Medulla oblongata (tissue), 1 donor: Measurements from ENCODE around the gene SYNGR3.

ENCODE experiments used
- DNase-seq: peaks from one replicate; pipeline ENCODE4 v3.0.0-alpha.2; 2015; ENCODE audit errors: extremely low spot score

SYNGR3 gene

GRCh38 chr16:2040787-2041522, 51.2 kb downstream of the SYNGR3 start:
- no peak for DNase-seq

DNA sequence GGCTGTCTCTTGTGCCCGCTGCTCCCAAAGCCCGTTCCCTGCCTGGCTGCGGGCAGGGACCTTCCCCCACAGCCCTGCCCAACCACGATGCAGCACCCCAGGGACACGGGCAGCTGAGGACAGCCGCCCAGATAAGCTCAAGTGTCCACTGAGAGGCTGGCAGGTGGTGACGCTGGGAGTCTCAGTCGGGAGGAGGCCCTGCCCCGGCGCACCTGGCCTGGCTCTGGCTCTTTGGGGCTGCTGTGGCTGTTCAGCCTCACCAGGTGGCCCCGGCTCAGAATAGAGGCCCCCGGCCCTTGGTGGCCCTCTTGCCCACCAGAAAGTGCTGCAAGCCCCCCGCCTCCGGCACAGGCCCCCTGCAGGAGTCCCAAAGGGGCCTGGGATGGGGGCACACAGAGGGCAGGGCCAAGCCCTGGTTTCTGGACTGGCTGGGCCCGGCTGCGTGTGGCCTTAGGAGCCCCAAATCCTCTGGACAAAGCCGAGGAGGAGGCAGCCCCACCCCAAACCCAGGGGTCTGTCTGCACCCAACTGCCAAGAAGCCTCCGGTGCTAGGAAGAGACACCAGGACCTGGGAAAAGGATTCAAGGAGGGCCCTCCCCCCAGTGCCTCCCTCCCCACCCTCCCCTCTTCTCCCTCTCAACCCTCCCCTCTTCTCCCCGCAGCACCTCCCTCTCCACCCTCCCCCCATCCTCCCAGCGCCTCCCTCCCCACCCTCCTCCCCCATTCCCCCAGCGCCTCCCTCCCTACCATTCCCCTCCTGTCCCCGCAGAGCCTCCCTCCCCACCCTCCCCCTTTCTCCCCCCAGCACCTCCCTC, 52.6 kb downstream of the SYNGR3 start:
- no peak for DNase-seq

DNA sequence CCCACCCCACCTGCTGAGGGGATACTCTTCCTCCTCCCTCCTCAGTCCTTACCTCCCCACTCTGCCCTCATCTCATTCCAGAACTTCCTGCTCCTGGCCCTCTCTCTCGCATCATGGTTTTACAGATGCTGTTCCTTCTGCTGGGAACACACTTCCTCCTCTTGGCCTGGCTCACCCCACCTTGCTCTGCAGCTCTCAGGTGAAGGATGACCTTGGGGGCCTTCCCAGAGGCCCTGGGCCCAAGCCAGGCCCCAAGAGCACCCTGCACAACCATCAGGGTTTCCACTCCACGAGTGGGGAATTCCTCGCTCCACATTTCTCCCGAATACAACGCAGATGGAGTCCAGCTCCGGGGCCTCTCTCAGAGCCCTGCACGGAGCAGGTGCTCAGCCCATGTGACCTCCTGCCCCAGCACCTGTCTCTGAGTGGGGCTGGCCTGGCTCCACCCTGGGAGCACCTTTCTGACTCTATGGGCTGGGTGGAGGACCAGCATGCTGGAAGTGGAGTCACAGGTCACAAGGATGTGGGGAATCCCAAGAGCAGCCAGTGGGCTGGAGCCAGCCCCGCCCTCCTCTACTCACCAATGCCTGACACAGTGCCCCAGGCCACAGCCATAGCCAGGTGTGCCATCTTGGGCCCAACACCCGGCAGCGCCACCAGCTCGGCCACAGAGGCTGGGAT, 53.4 kb downstream of the SYNGR3 start:
- no peak for DNase-seq
